Activated CD8-positive, alpha-beta memory T cell treated with anti-CD3 and anti-CD28 coated beads, Interleukin-2, amount 10 ng/mL, durations not matched to agents 7 days and 5 days (primary cell): ENCODE measurements around the gene DNMT3L. TPM values are rescaled to one million over a fixed set of nuclear protein-coding genes. Genes with fewer than 3 reads are reported as not detected.

ENCODE experiments used
- ATAC-seq: fragments of 150-1000 bp; cut with Tn5 transposase; one replicate; pipeline ENCODE4 v1.10.0; 2021; ENCODE audit warnings: moderate library complexity
- CTCF ChIA-PET: fragments of 350-600 bp; sonication (Branson Sonifier 250); formaldehyde crosslinking; loops from one replicate; lab custom pipeline; 2021; ENCODE audit warnings: antibody characterized with exemption; lab: Charles Lee
- DNase-seq: peaks from one replicate; pipeline ENCODE4 v3.0.0-alpha.2; 2020
- H3K27ac Mint-ChIP-seq: one replicate; pipeline ENCODE4 v1.8.0; 2021; ENCODE audit warnings: mild to moderate bottlenecking, mixed read lengths
- H3K27me3 Mint-ChIP-seq: one replicate; pipeline ENCODE4 v1.8.0; 2021; ENCODE audit warnings: mixed read lengths
- H3K36me3 Mint-ChIP-seq: one replicate; pipeline ENCODE4 v1.8.0; 2021; ENCODE audit warnings: mild to moderate bottlenecking, mixed read lengths
- H3K4me1 Mint-ChIP-seq: one replicate; pipeline ENCODE4 v1.8.0; 2021; ENCODE audit warnings: mixed read lengths
- H3K4me3 Mint-ChIP-seq: one replicate; pipeline ENCODE4 v1.8.0; 2021; ENCODE audit warnings: mild to moderate bottlenecking, moderate library complexity, mixed read lengths
- H3K9me3 Mint-ChIP-seq: one replicate; pipeline ENCODE4 v1.8.0; 2022; ENCODE audit warnings: low read depth, mixed read lengths
- total RNA-seq, 2 experiments: library from RNA; stranded (reverse); gene quantifications; one replicate each; pipeline ENCODE4 v1.2.3, GENCODE V29; 2021

Gene DNMT3L
- total RNA-seq, 2 experiments from 2014 or later, result not detected

DNA sequence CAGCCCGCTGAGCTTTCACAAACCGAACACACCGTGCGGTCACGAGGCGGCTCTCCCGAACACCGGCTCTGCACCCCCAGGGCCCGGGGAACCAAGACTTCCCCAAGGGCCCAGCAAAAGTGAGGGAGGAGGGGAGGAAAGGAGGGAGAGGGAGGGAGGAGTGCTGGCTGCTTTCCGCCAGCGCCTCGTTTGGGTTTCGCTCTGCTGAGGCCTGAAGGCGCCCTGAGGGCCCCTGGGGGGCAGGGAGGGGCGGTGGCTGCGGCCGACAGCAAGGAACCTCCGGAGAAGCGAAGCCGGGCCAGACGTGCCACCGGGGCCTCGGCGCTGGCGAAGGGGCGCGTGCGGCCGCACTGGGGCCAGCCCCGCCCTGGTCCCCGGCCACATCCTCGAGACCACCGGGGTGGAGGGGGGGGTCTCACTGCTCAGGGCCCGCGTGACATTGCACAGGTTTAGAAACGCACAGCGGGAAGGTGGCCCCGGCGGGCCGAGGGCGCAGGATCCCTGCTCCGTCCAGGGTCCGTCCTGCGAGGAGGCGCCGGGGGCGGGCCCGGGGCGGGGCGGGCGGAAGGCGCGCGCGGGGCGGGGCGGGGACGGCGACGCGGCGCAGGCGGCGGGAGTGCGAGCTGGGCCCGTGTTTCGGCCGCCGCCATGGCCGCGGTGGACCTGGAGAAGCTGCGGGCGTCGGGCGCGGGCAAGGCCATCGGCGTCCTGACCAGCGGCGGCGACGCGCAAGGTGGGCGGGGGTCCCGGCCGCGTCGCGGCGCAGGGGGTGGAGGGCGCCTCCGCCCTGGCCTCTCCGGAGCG, 38.0 kb upstream of the DNMT3L start, which contains the start of gene PFKL:
PFKL (plus strand) TSS at position 596 of the 804 bp plus-strand sequence; CDS start at position 649, 53 bp downstream.
- Mint-ChIP-seq H3K4me1 (peaks cover 42% of the 10 kb centered on the region), H3K4me3 (peak within 1 kb of the TSS; percentile 80)
- CTCF ChIA-PET, result interaction anchor here (1.0 to 1.4 kb wide), 2 partner anchors 54 to 157 kb away, joined by 3 read pairs; partner anchors contain the start of gene TRPM2

GRCh38 chr21:44299085-44299457, 37.4 kb upstream of the DNMT3L start:
- Mint-ChIP-seq H3K4me1 (peaks cover 41% of the 10 kb centered on the region), H3K4me3 (peak overlapping the region; percentile 80), H3K36me3 (peaks cover 2% of the 10 kb centered on the region), H3K27me3 (no peaks in the 10 kb centered on the region), H3K9me3 (no peaks in the 10 kb centered on the region), H3K27ac (peak overlapping the region; percentile 94)
- no peak for ATAC-seq
- CTCF ChIA-PET, result interaction anchor here (1.0 to 1.7 kb wide), 3 partner anchors 54 to 284 kb away, joined by 3 to 4 read pairs (median 3); partner anchors contain the start of gene TRPM2
- DNase-seq, result no peak

More for the DNA sequence above, 38.0 kb upstream of the DNMT3L start, which contains the start of gene PFKL:
- Mint-ChIP-seq H3K36me3 (peaks cover 2% of the 10 kb centered on the region), H3K27ac (peak within 1 kb of the TSS; percentile 94), H3K9me3 (no peaks in the 10 kb centered on the region), H3K27me3 (no peaks in the 10 kb centered on the region)
- DNase-seq (peak; percentile 82), ATAC-seq (peak; percentile 79)

DNA sequence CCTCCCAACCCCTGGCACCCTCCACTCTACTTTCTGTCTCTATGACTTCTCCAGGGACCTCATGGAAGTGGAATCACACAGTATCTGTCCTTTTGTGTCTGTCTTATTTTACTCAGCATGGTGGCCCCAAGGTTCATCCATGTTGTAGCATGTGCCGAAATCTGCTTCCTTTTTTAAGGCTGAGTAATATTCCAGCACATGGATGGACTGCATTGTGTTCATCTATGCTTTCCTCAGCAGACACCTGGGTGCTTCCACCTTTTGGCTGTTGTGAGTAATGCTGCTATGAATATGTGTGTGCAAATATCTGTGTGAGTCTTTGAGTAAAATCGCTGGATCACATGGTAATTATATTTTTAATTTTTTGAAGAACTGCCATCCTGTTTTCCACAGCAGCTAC, 36.6 kb upstream of the DNMT3L start:
- no peak for DNase-seq
- Mint-ChIP-seq H3K27me3 (no peaks in the 10 kb centered on the region), H3K9me3 (no peaks in the 10 kb centered on the region), H3K4me3 (peak overlapping the region; percentile 18), H3K27ac (peak overlapping the region; percentile 63), H3K36me3 (no peaks in the 10 kb centered on the region), H3K4me1 (peaks cover 36% of the 10 kb centered on the region)
- ATAC-seq, result no peak
- CTCF ChIA-PET, result interaction anchor here (0.7 to 1.9 kb wide), 14 partner anchors 17 to 509 kb away, joined by 3 to 8 read pairs (median 4); partner anchors contain the start of genes RRP1 and TRPM2

DNA sequence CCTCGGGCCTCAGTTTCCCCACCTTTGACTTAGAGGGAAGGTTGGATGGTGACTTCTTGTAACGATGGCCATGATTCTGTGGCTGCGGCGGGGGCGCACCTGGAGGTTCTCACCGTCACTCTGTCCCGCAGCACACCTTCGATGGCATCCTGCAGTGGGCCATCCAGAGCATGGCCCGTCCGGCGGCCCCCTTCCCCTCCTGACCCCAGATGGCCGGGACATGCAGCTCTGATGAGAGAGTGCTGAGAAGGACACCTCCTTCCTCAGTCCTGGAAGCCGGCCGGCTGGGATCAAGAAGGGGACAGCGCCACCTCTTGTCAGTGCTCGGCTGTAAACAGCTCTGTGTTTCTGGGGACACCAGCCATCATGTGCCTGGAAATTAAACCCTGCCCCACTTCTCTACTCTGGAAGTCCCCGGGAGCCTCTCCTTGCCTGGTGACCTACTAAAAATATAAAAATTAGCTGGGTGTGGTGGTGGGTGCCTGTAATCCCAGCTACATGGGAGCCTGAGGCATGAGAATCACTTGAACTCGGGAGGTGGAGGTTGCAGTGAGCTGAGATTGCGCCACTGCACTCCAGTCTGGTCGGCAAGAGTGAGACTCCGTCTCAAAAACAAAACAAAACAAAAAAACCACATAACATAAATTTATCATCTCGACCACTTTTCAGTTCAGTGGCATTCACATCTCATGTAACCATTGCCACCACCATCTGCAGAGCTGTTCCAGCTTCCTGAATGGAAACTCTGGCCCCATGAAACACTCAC, 36.0 kb upstream of the DNMT3L start:
- H3K4me1 Mint-ChIP-seq, result peaks cover 35% of the 10 kb centered on the region
- no peaks in the 10 kb centered on the region for H3K36me3 Mint-ChIP-seq
- peak; percentile 35 for ATAC-seq
- CTCF ChIA-PET, result interaction anchor here (0.7 to 1.9 kb wide), 16 partner anchors 10 to 508 kb away, joined by 3 to 8 read pairs (median 4); partner anchors contain the start of gene RRP1
- peak overlapping the region; percentile 63 for H3K27ac Mint-ChIP-seq
- DNase-seq, result peak; percentile 84
- H3K4me3 Mint-ChIP-seq, result peak overlapping the region; percentile 14
- H3K27me3 Mint-ChIP-seq, result no peaks in the 10 kb centered on the region
- H3K9me3 Mint-ChIP-seq, result no peaks in the 10 kb centered on the region

- H3K27me3 Mint-ChIP-seq, result no peaks in the 10 kb centered on the region
- ATAC-seq (no peak), DNase-seq (no peak)
- no peak overlapping the region for H3K4me3 Mint-ChIP-seq
- H3K4me1 Mint-ChIP-seq, result peaks cover 27% of the 10 kb centered on the region
- no peaks in the 10 kb centered on the region for H3K36me3 Mint-ChIP-seq
- H3K9me3 Mint-ChIP-seq, result no peaks in the 10 kb centered on the region
- no peak overlapping the region for H3K27ac Mint-ChIP-seq
- CTCF ChIA-PET, result interaction anchor here (1.0 to 1.9 kb wide), 6 partner anchors 20 to 284 kb away, joined by 3 to 8 read pairs (median 4); no protein-coding TSS in a partner anchor
Observed at GRCh38 chr21:44296916-44297315, 35.2 kb upstream of the DNMT3L start.

DNA sequence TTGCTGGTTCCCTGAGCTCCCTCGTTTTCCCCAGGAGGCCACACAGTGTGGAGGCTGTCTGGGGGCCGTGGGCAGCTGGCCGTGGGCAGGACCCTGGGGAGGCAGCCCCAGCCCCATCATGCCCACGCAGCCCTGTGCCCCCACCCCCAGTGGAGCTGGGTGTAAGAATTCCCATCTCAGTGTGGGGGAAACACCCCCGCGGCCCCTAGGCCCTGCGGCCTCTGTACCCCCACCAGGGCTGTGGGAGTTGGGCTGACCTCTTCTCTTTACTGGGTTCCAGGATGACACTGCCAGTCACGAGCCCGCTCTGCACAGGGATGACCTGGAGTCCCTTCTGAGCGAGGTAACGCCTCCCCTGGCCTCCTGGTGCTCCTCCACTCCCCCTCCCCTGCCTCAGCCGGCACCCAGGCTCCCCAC, 34.4 kb upstream of the DNMT3L start:
- no peaks in the 10 kb centered on the region for H3K36me3 Mint-ChIP-seq
- ATAC-seq (no peak), DNase-seq (no peak)
- no peaks in the 10 kb centered on the region for H3K27me3 Mint-ChIP-seq
- CTCF ChIA-PET, result no interaction called here
- peaks cover 22% of the 10 kb centered on the region for H3K4me1 Mint-ChIP-seq
- H3K27ac Mint-ChIP-seq, result no peak overlapping the region
- H3K9me3 Mint-ChIP-seq, result no peaks in the 10 kb centered on the region
- H3K4me3 Mint-ChIP-seq, result no peak overlapping the region

DNA sequence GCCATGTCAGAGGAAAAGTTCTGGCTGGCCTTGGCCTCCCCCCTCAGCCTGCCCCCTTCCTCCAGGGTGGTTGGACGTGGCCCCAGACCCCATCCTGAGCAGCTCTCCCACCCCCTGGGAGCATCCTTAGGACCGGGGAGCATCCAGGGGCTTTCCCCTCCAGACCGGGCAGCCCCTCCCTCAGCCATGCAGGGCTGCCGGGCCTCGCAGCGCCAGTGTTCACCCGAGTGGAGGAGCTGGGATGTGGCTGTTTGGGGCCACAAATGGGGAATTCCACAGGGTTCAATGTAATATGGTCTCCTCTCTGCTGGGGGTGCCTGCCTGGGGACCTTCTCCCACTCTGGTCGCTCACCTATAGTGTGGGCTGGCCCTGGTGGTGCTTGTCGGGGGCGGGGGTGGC, 33.9 kb upstream of the DNMT3L start:
- no peaks in the 10 kb centered on the region for H3K36me3 Mint-ChIP-seq
- no peaks in the 10 kb centered on the region for H3K27me3 Mint-ChIP-seq
- ATAC-seq (no peak), DNase-seq (no peak)
- H3K4me1 Mint-ChIP-seq, result peaks cover 18% of the 10 kb centered on the region
- no peaks in the 10 kb centered on the region for H3K9me3 Mint-ChIP-seq
- CTCF ChIA-PET, result no interaction called here
- H3K4me3 Mint-ChIP-seq, result no peak overlapping the region
- H3K27ac Mint-ChIP-seq, result no peak overlapping the region

- no peaks in the 10 kb centered on the region for H3K27me3 Mint-ChIP-seq
- H3K9me3 Mint-ChIP-seq, result no peaks in the 10 kb centered on the region
- H3K36me3 Mint-ChIP-seq, result no peaks in the 10 kb centered on the region
- DNase-seq (no peak), ATAC-seq (no peak)
- no peak overlapping the region for H3K27ac Mint-ChIP-seq
- H3K4me3 Mint-ChIP-seq, result no peak overlapping the region
- CTCF ChIA-PET, result no interaction called here
- peaks cover 18% of the 10 kb centered on the region for H3K4me1 Mint-ChIP-seq
Observed at GRCh38 chr21:44295163-44295573, 33.5 kb upstream of the DNMT3L start.

DNA sequence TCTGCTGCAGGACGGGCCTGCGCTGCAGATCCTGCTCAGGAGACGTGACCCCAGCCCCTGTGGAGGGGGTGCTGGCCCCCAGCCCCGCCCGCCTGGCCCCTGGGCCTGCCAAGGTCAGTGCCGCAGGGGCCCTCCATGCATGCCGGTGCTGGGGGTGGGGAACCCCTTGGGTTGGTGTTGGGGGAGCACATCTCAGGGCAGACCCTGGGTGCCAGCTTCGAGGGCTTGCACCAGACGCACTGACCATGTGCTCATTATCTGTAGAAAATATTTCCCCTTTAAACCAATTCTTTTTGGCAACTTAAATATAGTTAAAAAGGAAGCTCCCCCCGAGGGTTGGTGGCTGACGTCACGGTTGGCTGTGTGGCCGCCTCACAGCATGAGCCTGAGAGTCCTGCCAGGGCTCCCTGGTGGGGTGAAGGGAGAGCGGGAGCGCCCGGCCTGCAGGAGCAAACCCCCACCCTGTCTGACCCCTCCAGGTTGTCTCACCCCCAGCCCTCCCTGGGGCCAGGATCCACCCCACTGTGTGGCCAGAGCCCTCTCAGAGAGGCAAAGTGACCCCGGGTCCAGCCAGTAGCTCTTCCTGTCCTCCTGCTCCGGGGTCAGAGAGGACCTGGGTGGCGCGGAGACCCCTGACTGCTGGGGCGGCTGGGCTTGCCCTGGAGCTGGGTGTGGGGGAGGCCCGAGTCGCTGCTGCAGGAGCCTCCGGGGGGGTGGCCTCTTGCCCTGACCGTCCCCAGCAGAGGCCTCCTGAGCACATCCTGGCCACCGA, 32.9 kb upstream of the DNMT3L start:
- Mint-ChIP-seq H3K27ac (no peak overlapping the region), H3K4me1 (peaks cover 18% of the 10 kb centered on the region), H3K4me3 (no peak overlapping the region), H3K9me3 (no peaks in the 10 kb centered on the region), H3K36me3 (no peaks in the 10 kb centered on the region), H3K27me3 (no peaks in the 10 kb centered on the region)
- CTCF ChIA-PET, result interaction anchor here (0.6 kb wide), 1 partner anchor 38 kb away, joined by 3 read pairs; no protein-coding TSS in a partner anchor
- DNase-seq (no peak), ATAC-seq (no peak)

DNA sequence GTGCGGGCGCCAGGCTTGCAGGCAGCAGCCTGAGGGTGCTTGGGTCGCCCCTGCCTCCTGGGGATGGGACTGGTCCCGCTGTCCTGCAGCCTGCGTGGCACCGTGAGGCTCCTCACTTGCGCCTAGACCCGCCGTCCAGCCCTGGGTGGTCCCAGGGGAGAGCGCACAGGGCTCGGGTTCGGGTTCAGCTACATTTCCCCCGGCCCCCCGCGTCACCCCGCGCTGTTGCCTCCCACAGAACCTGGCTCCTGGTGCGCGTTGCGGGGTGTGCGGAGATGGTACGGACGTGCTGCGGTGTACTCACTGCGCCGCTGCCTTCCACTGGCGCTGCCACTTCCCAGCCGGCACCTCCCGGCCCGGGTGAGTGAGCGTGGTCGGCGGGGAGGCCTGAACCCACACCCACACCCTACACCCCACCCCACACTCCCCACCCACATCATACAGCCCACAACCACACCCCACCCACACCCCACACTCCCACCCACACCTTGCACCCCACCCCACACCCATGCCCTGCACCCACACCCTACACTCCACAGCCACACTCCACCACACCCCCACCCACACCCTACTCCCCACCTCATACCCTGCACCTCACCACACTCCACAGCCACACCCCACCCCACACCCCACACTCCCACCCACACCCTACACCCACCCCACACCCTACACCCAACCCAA, 32.0 kb upstream of the DNMT3L start:
- DNase-seq, result no peak
- no peak for ATAC-seq

DNA sequence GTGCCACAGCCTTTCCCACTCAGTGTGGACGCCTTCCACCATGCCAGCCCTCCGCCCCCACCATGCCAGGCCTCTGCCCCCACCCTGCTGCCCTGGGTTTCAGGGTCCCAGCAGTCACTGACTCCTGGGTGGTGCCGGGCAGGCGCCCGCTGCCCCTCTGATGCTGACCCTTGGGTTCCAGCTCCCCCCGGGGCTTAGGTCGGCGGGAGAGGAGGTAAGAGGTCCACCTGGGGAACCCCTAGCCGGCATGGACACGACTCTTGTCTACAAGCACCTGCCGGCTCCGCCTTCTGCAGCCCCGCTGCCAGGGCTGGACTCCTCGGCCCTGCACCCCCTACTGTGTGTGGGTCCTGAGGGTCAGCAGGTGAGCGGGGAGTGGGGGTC, 31.1 kb upstream of the DNMT3L start:
- H3K4me3 Mint-ChIP-seq, result no peak overlapping the region
- peaks cover 4% of the 10 kb centered on the region for H3K4me1 Mint-ChIP-seq
- DNase-seq (no peak), ATAC-seq (no peak)
- CTCF ChIA-PET, result no interaction called here
- no peaks in the 10 kb centered on the region for H3K36me3 Mint-ChIP-seq
- no peaks in the 10 kb centered on the region for H3K9me3 Mint-ChIP-seq
- no peaks in the 10 kb centered on the region for H3K27me3 Mint-ChIP-seq
- H3K27ac Mint-ChIP-seq, result no peak overlapping the region

More for the DNA sequence above, 32.0 kb upstream of the DNMT3L start:
- H3K27me3 Mint-ChIP-seq, result no peaks in the 10 kb centered on the region
- peaks cover 13% of the 10 kb centered on the region for H3K4me1 Mint-ChIP-seq
- no peaks in the 10 kb centered on the region for H3K36me3 Mint-ChIP-seq
- H3K27ac Mint-ChIP-seq, result no peak overlapping the region
- no peak overlapping the region for H3K4me3 Mint-ChIP-seq
- no peaks in the 10 kb centered on the region for H3K9me3 Mint-ChIP-seq
- CTCF ChIA-PET, result no interaction called here
